ENCODE results near the gene PTPRN2. TPM values are rescaled to one million over a fixed set of nuclear protein-coding genes. Genes with fewer than 3 reads are reported as not detected.
"Not testable (repeated sequence)": the region's sequence is repeated elsewhere in the genome, so short reads cannot be mapped to it uniquely, and the experiment has no call there.

The PTPRN2 gene
- total and polyA plus RNA-seq, 2 of the 13 experiments (the other 11 are each of a cell fraction or from before 2014, with no cell fraction given): 2.5 to 24.2 TPM

DNA sequence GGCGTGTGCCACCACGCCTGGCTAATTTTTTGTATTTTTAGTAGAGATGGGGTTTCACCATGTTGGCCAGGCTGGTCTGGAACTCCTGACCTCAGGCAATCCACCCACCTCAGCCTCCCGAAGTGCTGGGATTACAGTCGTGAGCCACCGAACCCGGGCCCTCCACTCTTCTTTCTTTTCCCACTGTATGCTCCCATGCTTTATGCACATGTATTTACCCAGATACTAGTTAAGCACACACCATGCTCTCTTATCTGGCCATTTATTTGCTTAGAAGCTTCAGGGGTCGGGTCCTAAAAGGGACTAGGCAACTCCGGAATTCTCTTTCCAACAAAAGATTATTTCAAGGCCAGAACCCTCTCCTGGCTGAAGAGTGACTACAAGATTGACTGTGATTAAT is 38.7 kb upstream of the PTPRN2 start (continued):
- TF ChIP-seq, protein P1, sequence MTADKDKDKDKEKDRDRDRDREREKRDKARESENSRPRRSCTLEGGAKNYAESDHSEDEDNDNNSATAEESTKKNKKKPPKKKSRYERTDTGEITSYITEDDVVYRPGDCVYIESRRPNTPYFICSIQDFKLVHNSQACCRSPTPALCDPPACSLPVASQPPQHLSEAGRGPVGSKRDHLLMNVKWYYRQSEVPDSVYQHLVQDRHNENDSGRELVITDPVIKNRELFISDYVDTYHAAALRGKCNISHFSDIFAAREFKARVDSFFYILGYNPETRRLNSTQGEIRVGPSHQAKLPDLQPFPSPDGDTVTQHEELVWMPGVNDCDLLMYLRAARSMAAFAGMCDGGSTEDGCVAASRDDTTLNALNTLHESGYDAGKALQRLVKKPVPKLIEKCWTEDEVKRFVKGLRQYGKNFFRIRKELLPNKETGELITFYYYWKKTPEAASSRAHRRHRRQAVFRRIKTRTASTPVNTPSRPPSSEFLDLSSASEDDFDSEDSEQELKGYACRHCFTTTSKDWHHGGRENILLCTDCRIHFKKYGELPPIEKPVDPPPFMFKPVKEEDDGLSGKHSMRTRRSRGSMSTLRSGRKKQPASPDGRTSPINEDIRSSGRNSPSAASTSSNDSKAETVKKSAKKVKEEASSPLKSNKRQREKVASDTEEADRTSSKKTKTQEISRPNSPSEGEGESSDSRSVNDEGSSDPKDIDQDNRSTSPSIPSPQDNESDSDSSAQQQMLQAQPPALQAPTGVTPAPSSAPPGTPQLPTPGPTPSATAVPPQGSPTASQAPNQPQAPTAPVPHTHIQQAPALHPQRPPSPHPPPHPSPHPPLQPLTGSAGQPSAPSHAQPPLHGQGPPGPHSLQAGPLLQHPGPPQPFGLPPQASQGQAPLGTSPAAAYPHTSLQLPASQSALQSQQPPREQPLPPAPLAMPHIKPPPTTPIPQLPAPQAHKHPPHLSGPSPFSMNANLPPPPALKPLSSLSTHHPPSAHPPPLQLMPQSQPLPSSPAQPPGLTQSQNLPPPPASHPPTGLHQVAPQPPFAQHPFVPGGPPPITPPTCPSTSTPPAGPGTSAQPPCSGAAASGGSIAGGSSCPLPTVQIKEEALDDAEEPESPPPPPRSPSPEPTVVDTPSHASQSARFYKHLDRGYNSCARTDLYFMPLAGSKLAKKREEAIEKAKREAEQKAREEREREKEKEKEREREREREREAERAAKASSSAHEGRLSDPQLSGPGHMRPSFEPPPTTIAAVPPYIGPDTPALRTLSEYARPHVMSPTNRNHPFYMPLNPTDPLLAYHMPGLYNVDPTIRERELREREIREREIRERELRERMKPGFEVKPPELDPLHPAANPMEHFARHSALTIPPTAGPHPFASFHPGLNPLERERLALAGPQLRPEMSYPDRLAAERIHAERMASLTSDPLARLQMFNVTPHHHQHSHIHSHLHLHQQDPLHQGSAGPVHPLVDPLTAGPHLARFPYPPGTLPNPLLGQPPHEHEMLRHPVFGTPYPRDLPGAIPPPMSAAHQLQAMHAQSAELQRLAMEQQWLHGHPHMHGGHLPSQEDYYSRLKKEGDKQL (CRISPR knock-in tag; IDR thresholded peaks at IDR 0.05; ENCODE audit: low read depth): 0 out of 2 replicates have a peak, but pooled peaks have one; percentile 32
- TF ChIP-seq, protein P2, sequence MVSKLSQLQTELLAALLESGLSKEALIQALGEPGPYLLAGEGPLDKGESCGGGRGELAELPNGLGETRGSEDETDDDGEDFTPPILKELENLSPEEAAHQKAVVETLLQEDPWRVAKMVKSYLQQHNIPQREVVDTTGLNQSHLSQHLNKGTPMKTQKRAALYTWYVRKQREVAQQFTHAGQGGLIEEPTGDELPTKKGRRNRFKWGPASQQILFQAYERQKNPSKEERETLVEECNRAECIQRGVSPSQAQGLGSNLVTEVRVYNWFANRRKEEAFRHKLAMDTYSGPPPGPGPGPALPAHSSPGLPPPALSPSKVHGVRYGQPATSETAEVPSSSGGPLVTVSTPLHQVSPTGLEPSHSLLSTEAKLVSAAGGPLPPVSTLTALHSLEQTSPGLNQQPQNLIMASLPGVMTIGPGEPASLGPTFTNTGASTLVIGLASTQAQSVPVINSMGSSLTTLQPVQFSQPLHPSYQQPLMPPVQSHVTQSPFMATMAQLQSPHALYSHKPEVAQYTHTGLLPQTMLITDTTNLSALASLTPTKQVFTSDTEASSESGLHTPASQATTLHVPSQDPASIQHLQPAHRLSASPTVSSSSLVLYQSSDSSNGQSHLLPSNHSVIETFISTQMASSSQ (IDR thresholded peaks at IDR 0.05; ENCODE audit: low read depth): 0 out of 2 replicates have a peak, but pooled peaks have one; percentile 28
- TF ChIP-seq, protein P2 (CRISPR knock-in tag; IDR thresholded peaks at IDR 0.05; ENCODE audit: borderline replicate concordance): peak; percentile 55; the same call in 1 of the 2 replicates
- TF ChIP-seq, protein P3, sequence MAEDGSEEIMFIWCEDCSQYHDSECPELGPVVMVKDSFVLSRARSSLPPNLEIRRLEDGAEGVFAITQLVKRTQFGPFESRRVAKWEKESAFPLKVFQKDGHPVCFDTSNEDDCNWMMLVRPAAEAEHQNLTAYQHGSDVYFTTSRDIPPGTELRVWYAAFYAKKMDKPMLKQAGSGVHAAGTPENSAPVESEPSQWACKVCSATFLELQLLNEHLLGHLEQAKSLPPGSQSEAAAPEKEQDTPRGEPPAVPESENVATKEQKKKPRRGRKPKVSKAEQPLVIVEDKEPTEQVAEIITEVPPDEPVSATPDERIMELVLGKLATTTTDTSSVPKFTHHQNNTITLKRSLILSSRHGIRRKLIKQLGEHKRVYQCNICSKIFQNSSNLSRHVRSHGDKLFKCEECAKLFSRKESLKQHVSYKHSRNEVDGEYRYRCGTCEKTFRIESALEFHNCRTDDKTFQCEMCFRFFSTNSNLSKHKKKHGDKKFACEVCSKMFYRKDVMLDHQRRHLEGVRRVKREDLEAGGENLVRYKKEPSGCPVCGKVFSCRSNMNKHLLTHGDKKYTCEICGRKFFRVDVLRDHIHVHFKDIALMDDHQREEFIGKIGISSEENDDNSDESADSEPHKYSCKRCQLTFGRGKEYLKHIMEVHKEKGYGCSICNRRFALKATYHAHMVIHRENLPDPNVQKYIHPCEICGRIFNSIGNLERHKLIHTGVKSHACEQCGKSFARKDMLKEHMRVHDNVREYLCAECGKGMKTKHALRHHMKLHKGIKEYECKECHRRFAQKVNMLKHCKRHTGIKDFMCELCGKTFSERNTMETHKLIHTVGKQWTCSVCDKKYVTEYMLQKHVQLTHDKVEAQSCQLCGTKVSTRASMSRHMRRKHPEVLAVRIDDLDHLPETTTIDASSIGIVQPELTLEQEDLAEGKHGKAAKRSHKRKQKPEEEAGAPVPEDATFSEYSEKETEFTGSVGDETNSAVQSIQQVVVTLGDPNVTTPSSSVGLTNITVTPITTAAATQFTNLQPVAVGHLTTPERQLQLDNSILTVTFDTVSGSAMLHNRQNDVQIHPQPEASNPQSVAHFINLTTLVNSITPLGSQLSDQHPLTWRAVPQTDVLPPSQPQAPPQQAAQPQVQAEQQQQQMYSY (CRISPR knock-in tag; IDR thresholded peaks at IDR 0.05): 0 out of 2 replicates have a peak, but pooled peaks have one; percentile 17
- TF ChIP-seq PHF21A (CRISPR knock-in tag; IDR thresholded peaks at IDR 0.05) (peak; percentile 76), PITX1 (CRISPR knock-in tag; IDR thresholded peaks at IDR 0.05) (peak; percentile 69), EP300 (IDR thresholded peaks at IDR 0.05; ENCODE audit: low read depth in 2 of 2, low read length in 2 of 2) (peak in 1 of 2 experiments; percentile 81; a peak in 2 of 4 replicates), FOXA3 (CRISPR knock-in tag; IDR thresholded peaks at IDR 0.05) (peak; percentile 79)
- TF ChIP-seq, protein P4, sequence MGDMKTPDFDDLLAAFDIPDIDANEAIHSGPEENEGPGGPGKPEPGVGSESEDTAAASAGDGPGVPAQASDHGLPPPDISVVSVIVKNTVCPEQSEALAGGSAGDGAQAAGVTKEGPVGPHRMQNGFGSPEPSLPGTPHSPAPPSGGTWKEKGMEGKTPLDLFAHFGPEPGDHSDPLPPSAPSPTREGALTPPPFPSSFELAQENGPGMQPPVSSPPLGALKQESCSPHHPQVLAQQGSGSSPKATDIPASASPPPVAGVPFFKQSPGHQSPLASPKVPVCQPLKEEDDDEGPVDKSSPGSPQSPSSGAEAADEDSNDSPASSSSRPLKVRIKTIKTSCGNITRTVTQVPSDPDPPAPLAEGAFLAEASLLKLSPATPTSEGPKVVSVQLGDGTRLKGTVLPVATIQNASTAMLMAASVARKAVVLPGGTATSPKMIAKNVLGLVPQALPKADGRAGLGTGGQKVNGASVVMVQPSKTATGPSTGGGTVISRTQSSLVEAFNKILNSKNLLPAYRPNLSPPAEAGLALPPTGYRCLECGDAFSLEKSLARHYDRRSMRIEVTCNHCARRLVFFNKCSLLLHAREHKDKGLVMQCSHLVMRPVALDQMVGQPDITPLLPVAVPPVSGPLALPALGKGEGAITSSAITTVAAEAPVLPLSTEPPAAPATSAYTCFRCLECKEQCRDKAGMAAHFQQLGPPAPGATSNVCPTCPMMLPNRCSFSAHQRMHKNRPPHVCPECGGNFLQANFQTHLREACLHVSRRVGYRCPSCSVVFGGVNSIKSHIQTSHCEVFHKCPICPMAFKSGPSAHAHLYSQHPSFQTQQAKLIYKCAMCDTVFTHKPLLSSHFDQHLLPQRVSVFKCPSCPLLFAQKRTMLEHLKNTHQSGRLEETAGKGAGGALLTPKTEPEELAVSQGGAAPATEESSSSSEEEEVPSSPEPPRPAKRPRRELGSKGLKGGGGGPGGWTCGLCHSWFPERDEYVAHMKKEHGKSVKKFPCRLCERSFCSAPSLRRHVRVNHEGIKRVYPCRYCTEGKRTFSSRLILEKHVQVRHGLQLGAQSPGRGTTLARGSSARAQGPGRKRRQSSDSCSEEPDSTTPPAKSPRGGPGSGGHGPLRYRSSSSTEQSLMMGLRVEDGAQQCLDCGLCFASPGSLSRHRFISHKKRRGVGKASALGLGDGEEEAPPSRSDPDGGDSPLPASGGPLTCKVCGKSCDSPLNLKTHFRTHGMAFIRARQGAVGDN (CRISPR knock-in tag; IDR thresholded peaks at IDR 0.05): peak; percentile 47; the same call in 1 of the 2 replicates
- TF ChIP-seq EP300 (CRISPR knock-in tag; IDR thresholded peaks at IDR 0.05; ENCODE audit: borderline replicate concordance): not testable (repeated sequence)
